ENCODE data around the gene RAB11FIP4.

GRCh38 chr17:31534223-31534888 lies 142.9 kb downstream of the RAB11FIP4 start:
- TF ChIP-seq CTCF (IDR thresholded peaks at IDR 0.05), result no peak
- TF ChIP-seq EP300 (IDR thresholded peaks at IDR 0.05; ENCODE audit: low read depth), result no peak

Measured in transverse colon (tissue), 3 donors.